Putamen (tissue), 1 donor: ENCODE data around the gene ANKRD53.

Experiments used
- DNase-seq: peaks from one replicate; pipeline ENCODE4 v3.0.0-alpha.2; 2016; ENCODE audit warnings: low spot score

Gene ANKRD53

GRCh38 chr2:70965506-70965905 lies 12.9 kb upstream of the ANKRD53 start:
- DNase-seq: no peak

- DNase-seq: no peak
Observed at GRCh38 chr2:70966681-70967080, 11.7 kb upstream of the ANKRD53 start.

GRCh38 chr2:70967189-70967588 lies 11.2 kb upstream of the ANKRD53 start:
- DNase-seq: no peak

- DNase-seq: no peak
Observed at GRCh38 chr2:70974592-70974991, 3.8 kb upstream of the ANKRD53 start.

GRCh38 chr2:70975237-70975636 lies 3.2 kb upstream of the ANKRD53 start:
- DNase-seq: no peak

- no peak for DNase-seq
Observed at GRCh38 chr2:70977605-70978205, 725 bp upstream of the ANKRD53 start.

- no peak for DNase-seq
Observed at GRCh38 chr2:70979180-70979488, 704 bp downstream of the ANKRD53 start.

- no peak for DNase-seq
Observed at GRCh38 chr2:70979626-70980025, 1.2 kb downstream of the ANKRD53 start.

- no peak for DNase-seq
Observed at GRCh38 chr2:70981421-70981820, 3.0 kb downstream of the ANKRD53 start.

GRCh38 chr2:70981866-70982810 lies 3.7 kb downstream of the ANKRD53 start:
- DNase-seq: no peak

- no peak for DNase-seq
Observed at GRCh38 chr2:70982971-70983370, 4.5 kb downstream of the ANKRD53 start.

GRCh38 chr2:70983506-70984227 lies 5.2 kb downstream of the ANKRD53 start:
- DNase-seq: no peak

GRCh38 chr2:70984228-70984575 lies 5.8 kb downstream of the ANKRD53 start:
- no peak for DNase-seq

GRCh38 chr2:70984576-70985282 lies 6.3 kb downstream of the ANKRD53 start:
- no peak for DNase-seq

GRCh38 chr2:70985283-70985688 lies 6.9 kb downstream of the ANKRD53 start:
- no peak for DNase-seq

GRCh38 chr2:70985956-70986355 lies 7.5 kb downstream of the ANKRD53 start:
- no peak for DNase-seq

GRCh38 chr2:70986499-70987189 lies 8.2 kb downstream of the ANKRD53 start:
- DNase-seq: no peak

GRCh38 chr2:70987386-70987785 lies 9.0 kb downstream of the ANKRD53 start:
- DNase-seq: no peak

- no peak for DNase-seq
Observed at GRCh38 chr2:70988151-70988550, 9.7 kb downstream of the ANKRD53 start.

GRCh38 chr2:70988726-70989648 lies 10.6 kb downstream of the ANKRD53 start:
- no peak for DNase-seq

GRCh38 chr2:70990216-70990615 lies 11.8 kb downstream of the ANKRD53 start:
- no peak for DNase-seq
